22Rv1 (cell line): Measurements from ENCODE around the gene NFIA.

ENCODE experiments used
- ZFX ChIP-seq: fragments of 450-650 bp; IDR thresholded peaks from 2 replicates; pipeline ENCODE4 v1.6.1; 2017; ENCODE audit warnings: antibody characterized with exemption, borderline replicate concordance
- TF ChIP-seq, protein P1 (sequence below): fragments of 450-650 bp; IDR thresholded peaks from 2 replicates; pipeline ENCODE4 v1.5.1; 2017; ENCODE audit warnings: mild to moderate bottlenecking

DNA sequence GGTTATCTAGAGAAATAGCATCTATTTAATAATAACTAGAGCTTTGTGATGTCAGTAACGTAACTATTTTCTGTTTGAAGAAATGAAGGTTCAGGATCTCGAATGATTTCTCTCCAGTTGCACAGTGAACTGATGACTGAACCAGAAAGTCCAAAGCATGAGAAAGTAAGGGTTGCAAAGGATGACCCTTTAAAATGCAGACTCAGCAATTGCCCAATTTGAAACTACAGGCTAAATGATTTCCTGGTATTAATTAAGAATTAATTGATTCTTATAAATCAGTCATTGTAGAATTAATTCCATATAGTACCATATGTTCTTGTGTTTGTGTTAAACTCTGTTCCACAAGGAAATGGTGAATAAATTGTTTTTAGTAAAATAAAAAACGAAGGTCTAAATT is 318.6 kb downstream of the NFIA start:
- TF ChIP-seq, protein P1, sequence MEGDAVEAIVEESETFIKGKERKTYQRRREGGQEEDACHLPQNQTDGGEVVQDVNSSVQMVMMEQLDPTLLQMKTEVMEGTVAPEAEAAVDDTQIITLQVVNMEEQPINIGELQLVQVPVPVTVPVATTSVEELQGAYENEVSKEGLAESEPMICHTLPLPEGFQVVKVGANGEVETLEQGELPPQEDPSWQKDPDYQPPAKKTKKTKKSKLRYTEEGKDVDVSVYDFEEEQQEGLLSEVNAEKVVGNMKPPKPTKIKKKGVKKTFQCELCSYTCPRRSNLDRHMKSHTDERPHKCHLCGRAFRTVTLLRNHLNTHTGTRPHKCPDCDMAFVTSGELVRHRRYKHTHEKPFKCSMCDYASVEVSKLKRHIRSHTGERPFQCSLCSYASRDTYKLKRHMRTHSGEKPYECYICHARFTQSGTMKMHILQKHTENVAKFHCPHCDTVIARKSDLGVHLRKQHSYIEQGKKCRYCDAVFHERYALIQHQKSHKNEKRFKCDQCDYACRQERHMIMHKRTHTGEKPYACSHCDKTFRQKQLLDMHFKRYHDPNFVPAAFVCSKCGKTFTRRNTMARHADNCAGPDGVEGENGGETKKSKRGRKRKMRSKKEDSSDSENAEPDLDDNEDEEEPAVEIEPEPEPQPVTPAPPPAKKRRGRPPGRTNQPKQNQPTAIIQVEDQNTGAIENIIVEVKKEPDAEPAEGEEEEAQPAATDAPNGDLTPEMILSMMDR, result no peak
- no peak for TF ChIP-seq ZFX
